ENCODE data around the gene TMED10. TPM values are rescaled to one million over a fixed set of nuclear protein-coding genes. Genes with fewer than 3 reads are reported as not detected.

Gene TMED10
- total and polyA plus RNA-seq, 8 donors = 26.6 to 292 (median 97.4) TPM

GRCh38 chr14:75186953-75187352 lies 10.5 kb upstream of the TMED10 start:
- Histone ChIP-seq H3K27ac (no peak overlapping the region), H3K9me3 (no peaks in the 10 kb centered on the region), H3K4me3 (no peak overlapping the region), H3K4me1 (peaks cover 0 to 5% (median 0%) of the 10 kb centered on the region in 4 donors), H3K36me3 (no peaks in the 10 kb centered on the region), H3K27me3 (no peaks in the 10 kb centered on the region)
- no peak for DNase-seq
- intact Hi-C loops (cut with DNase I; ENCODE audit: low total_unique reads) = no loop called here
- TF ChIP-seq CTCF (IDR thresholded peaks at IDR 0.05) = no peak
- no peak for TF ChIP-seq EP300 (IDR thresholded peaks at IDR 0.05)
- TF ChIP-seq POLR2A (IDR thresholded peaks at IDR 0.05) = no peak
- TF ChIP-seq POLR2AphosphoS5 (IDR thresholded peaks at IDR 0.05) = no peak
- 66 to 87% (median 74%) methylated on average over 2 of the region's 2 CpGs for WGBS, 5 donors

DNA sequence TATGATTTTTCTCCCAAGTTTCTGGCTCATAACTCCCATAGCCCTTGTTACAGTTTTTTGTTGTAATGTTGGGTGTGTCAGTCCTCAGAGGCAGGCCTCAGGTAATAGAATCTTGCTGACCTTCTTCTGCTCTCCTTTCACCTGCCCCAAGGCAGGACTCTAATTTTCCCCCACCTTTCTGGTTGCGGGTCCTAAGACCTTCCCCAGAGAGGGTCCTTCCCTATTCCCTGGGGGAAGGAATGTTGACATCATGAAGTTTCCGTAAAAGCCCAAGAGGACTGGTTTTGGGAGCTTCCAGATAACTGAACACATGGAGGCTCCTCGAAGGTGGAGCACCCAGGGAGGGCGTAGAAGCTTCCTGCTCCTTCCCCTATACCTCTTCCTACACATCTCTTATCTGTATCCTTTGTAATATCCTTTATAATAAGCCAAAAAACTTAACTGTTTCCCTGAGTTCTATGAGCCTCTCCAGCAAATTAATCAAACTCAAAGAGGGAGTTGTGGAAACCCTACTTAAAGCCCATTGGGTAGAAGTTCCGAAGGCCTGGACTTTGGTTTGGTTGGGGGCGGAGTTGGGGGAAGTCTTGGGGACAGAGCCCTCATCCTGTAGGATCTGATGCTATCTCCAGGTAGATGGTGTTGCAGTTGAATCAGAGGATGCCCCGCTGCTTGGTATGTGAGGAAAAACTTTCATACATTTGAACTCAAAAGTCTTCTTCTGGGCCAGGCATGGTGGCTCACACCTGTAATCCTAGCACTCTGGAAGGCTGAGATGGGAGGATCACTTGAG lies 9.0 kb upstream of the TMED10 start:
- WGBS, 5 donors = 87 to 97% (median 89%) methylated on average over 7 of the region's 7 CpGs
- no peak overlapping the region for H3K27ac ChIP-seq
- no peaks in the 10 kb centered on the region for H3K27me3 ChIP-seq
- H3K9me3 ChIP-seq = no peaks in the 10 kb centered on the region
- TF ChIP-seq POLR2AphosphoS5 (IDR thresholded peaks at IDR 0.05) (no peak), POLR2A (IDR thresholded peaks at IDR 0.05) (no peak), EP300 (IDR thresholded peaks at IDR 0.05) (no peak), CTCF (IDR thresholded peaks at IDR 0.05) (no peak)
- intact Hi-C loops (cut with DNase I; ENCODE audit: low total_unique reads) = no loop called here
- no peak for DNase-seq
- H3K36me3 ChIP-seq = no peaks in the 10 kb centered on the region
- H3K4me3 ChIP-seq = no peak overlapping the region
- H3K4me1 ChIP-seq = peaks cover 0 to 5% (median 0%) of the 10 kb centered on the region in 4 donors

GRCh38 chr14:75184492-75184891 lies 8.1 kb upstream of the TMED10 start:
- Histone ChIP-seq H3K4me3 (no peak overlapping the region), H3K9me3 (no peaks in the 10 kb centered on the region), H3K36me3 (no peaks in the 10 kb centered on the region), H3K27ac (no peak overlapping the region), H3K27me3 (no peaks in the 10 kb centered on the region), H3K4me1 (peaks cover 0 to 5% (median 0%) of the 10 kb centered on the region in 4 donors)
- no peak for DNase-seq
- TF ChIP-seq CTCF (IDR thresholded peaks at IDR 0.05) (no peak), POLR2AphosphoS5 (IDR thresholded peaks at IDR 0.05) (no peak), EP300 (IDR thresholded peaks at IDR 0.05) (no peak), POLR2A (IDR thresholded peaks at IDR 0.05) (no peak)
- 56 to 74% (median 61%) methylated on average over 3 of the region's 3 CpGs for WGBS, 5 donors
- intact Hi-C loops (cut with DNase I; ENCODE audit: low total_unique reads) = no loop called here

GRCh38 chr14:75184039-75184438 lies 7.6 kb upstream of the TMED10 start:
- Histone ChIP-seq H3K9me3 (no peaks in the 10 kb centered on the region), H3K4me1 (peaks cover 0 to 5% (median 0%) of the 10 kb centered on the region in 4 donors), H3K36me3 (no peaks in the 10 kb centered on the region), H3K4me3 (no peak overlapping the region), H3K27ac (no peak overlapping the region), H3K27me3 (no peaks in the 10 kb centered on the region)
- DNase-seq = no peak
- no peak for TF ChIP-seq CTCF (IDR thresholded peaks at IDR 0.05)
- no peak for TF ChIP-seq POLR2A (IDR thresholded peaks at IDR 0.05)
- no peak for TF ChIP-seq EP300 (IDR thresholded peaks at IDR 0.05)
- TF ChIP-seq POLR2AphosphoS5 (IDR thresholded peaks at IDR 0.05) = no peak
- WGBS, 5 donors = 81 to 92% (median 89%) methylated on average over 2 to 3 of the region's 3 CpGs
- intact Hi-C loops (cut with DNase I; ENCODE audit: low total_unique reads) = no loop called here
